ENCODE data around the gene TPO. TPM values are rescaled to one million over a fixed set of nuclear protein-coding genes. Genes with fewer than 3 reads are reported as not detected.
"Not testable (repeated sequence)": the region's sequence is repeated elsewhere in the genome, so short reads cannot be mapped to it uniquely, and the experiment has no call there.

TPO gene
- total and polyA plus RNA-seq, 8 donors, result 0.19 to 8.2 (median 0.49) TPM; not detected in 1

GRCh38 chr2:1577846-1578245, 164.6 kb downstream of the TPO start:
- H3K4me3 ChIP-seq, result no peak overlapping the region
- no peaks in the 10 kb centered on the region for H3K4me1 ChIP-seq
- H3K36me3 ChIP-seq, result no peaks in the 10 kb centered on the region
- H3K9me3 ChIP-seq, result no peaks in the 10 kb centered on the region
- WGBS, 2 donors, result 69 to 71% methylated on average over 5 of the region's 5 CpGs
- H3K27me3 ChIP-seq, result peaks cover 0 to 3% (median 0%) of the 10 kb centered on the region in 4 donors
- H3K27ac ChIP-seq, result no peak overlapping the region
- intact Hi-C loops (cut with DNase I), result no loop called here
- DNase-seq (no peak), ATAC-seq (no peak), FAIRE-seq (no peak)
- no peak for TF ChIP-seq CTCF (IDR thresholded peaks at IDR 0.05)

- WGBS, 2 donors, result 74 to 84% methylated on average over 17 to 19 of the region's 19 CpGs
- intact Hi-C loops (cut with DNase I), result not testable (repeated sequence)
Observed at GRCh38 chr2:1581257-1581964, 168.1 kb downstream of the TPO start.

GRCh38 chr2:1581965-1582625, 168.8 kb downstream of the TPO start:
- FAIRE-seq (no peak), ATAC-seq (no peak), DNase-seq (no peak)
- WGBS, 2 donors, result 64 to 71% methylated on average over 10 of the region's 10 CpGs
- Histone ChIP-seq H3K27ac (no peak overlapping the region), H3K4me3 (no peak overlapping the region), H3K36me3 (no peaks in the 10 kb centered on the region), H3K9me3 (no peaks in the 10 kb centered on the region), H3K27me3 (no peaks in the 10 kb centered on the region), H3K4me1 (no peaks in the 10 kb centered on the region)
- intact Hi-C loops (cut with DNase I), result no loop called here
- no peak for TF ChIP-seq CTCF (IDR thresholded peaks at IDR 0.05)

More at GRCh38 chr2:1581257-1581964, 168.1 kb downstream of the TPO start:
- not testable (repeated sequence) for H3K27ac ChIP-seq, H3K9me3 ChIP-seq, H3K4me3 ChIP-seq, DNase-seq, H3K27me3 ChIP-seq, ATAC-seq, H3K4me1 ChIP-seq, H3K36me3 ChIP-seq, FAIRE-seq

GRCh38 chr2:1582891-1583341, 169.7 kb downstream of the TPO start:
- FAIRE-seq (no peak), ATAC-seq (no peak), DNase-seq (no peak)
- Histone ChIP-seq H3K36me3 (no peaks in the 10 kb centered on the region), H3K27ac (no peak overlapping the region), H3K4me3 (no peak overlapping the region), H3K27me3 (no peaks in the 10 kb centered on the region), H3K4me1 (no peaks in the 10 kb centered on the region), H3K9me3 (no peaks in the 10 kb centered on the region)
- WGBS, 2 donors, result 68 to 78% methylated on average over 22 of the region's 22 CpGs
- intact Hi-C loops (cut with DNase I), result no loop called here
- TF ChIP-seq CTCF (IDR thresholded peaks at IDR 0.05), result no peak

GRCh38 chr2:1584051-1584531, 170.8 kb downstream of the TPO start:
- Histone ChIP-seq H3K4me3 (no peak overlapping the region), H3K9me3 (no peaks in the 10 kb centered on the region), H3K4me1 (no peaks in the 10 kb centered on the region), H3K27me3 (no peaks in the 10 kb centered on the region), H3K27ac (no peak overlapping the region), H3K36me3 (no peaks in the 10 kb centered on the region)
- 80 to 83% methylated on average over 21 of the region's 21 CpGs for WGBS, 2 donors
- DNase-seq (no peak), FAIRE-seq (no peak), ATAC-seq (no peak)
- intact Hi-C loops (cut with DNase I), result no loop called here
- TF ChIP-seq CTCF (IDR thresholded peaks at IDR 0.05), result no peak

All from pancreas (tissue), 10 donors.